Cardiac muscle cell (in vitro differentiated cells and primary cell): Measurements from ENCODE around the gene LPP. TPM values are rescaled to one million over a fixed set of nuclear protein-coding genes. Genes with fewer than 3 reads are reported as not detected.

Experiments
- DNase-seq, 2 donors: peaks; one replicate each; pipeline versions ENCODE4 v3.0.0 to v3.0.0-alpha.2; 2010 to 2017; ENCODE audit warnings: low read depth in 1 of 2, low spot score in 1 of 2
- H3K27ac ChIP-seq: fragments of 200-600 bp; sonication (generic); 2 replicates; pipeline ENCODE4 v1.5.1; 2016
- H3K27me3 ChIP-seq: fragments of 200-600 bp; sonication (generic); 2 replicates; pipeline ENCODE4 v1.6.0; 2016; ENCODE audit warnings: control low read depth
- H3K36me3 ChIP-seq: fragments of 200-600 bp; sonication (generic); 2 replicates; pipeline ENCODE4 v1.5.1; 2016; ENCODE audit warnings: control low read depth
- H3K4me1 ChIP-seq: fragments of 200-600 bp; sonication (generic); 2 replicates; pipeline ENCODE4 v1.8.1; 2017; ENCODE audit warnings: low read depth, mild to moderate bottlenecking, mixed run types
- H3K4me3 ChIP-seq: fragments of 200-600 bp; sonication (generic); 2 replicates; pipeline ENCODE4 v1.5.1; 2016; ENCODE audit warnings: mild to moderate bottlenecking
- H3K9me3 ChIP-seq: fragments of 200-600 bp; sonication (generic); 2 replicates; pipeline ENCODE4 v1.5.1; 2017; ENCODE audit warnings: low read depth, mild to moderate bottlenecking, control low read depth
- polyA plus RNA-seq: library from polyadenylated mRNA; unstranded; fragments of >200 nt; fragmentation: Nextera tagmentation; extraction: Ambion mirVana; gene quantifications from 2 replicates; pipeline ENCODE4 v1.2.1, GENCODE V29; 2016
- total RNA-seq: library from RNA; depleted of rRNA; stranded (reverse); fragments of >200 nt; gene quantifications from 2 replicates; pipeline ENCODE4 v1.2.3, GENCODE V29; 2016
- TF ChIP-seq, protein P1 (sequence below): IDR thresholded peaks from 2 replicates; pipeline ENCODE4 v1.5.1; 2012; ENCODE audit warnings: low read depth, mild to moderate bottlenecking, low read length

Gene LPP
- total and polyA plus RNA-seq, 2 experiments from 2014 or later, result 21.4 to 45.2 TPM

DNA sequence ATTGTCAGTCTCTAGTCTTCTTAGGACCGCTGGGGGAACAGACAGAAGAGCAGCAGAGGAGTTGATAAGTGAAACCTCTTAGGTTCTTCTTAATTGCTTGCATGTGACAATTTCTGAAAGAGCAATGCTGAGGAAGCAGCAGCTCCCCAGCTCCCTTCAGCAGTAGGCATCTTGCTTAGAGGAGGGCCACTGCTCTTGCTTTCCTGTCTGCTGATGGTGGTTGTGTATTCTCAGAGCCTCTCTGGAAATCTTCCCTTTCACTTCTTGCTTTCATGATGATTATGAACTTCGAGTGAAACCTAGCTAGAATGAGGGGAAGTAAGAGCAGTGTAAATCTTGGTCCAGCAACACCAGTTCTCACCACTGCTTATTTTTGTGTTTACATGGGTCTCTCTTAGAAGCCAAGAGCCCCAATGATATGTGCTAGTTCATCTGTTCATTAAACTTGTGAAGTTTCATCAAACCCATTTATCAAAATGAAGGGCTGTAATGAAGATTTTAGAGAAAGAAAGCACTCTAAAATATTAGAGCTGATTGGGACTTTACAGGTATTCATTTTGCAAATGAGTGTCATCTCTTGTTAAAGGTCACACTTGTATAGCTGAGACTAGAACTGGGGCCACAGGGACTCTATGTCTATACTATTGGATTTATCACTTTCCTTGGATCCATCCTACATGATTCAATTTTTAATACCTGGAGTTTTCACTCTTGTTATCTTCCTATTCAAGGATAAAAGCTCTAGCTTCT is 246.7 kb downstream of the LPP start:
- H3K27ac ChIP-seq, result no peak overlapping the region
- no peaks in the 10 kb centered on the region for H3K27me3 ChIP-seq
- H3K4me3 ChIP-seq, result no peak overlapping the region
- H3K9me3 ChIP-seq, result no peaks in the 10 kb centered on the region
- H3K36me3 ChIP-seq, result no peaks in the 10 kb centered on the region
- H3K4me1 ChIP-seq, result peaks cover 31% of the 10 kb centered on the region
- TF ChIP-seq, protein P1, sequence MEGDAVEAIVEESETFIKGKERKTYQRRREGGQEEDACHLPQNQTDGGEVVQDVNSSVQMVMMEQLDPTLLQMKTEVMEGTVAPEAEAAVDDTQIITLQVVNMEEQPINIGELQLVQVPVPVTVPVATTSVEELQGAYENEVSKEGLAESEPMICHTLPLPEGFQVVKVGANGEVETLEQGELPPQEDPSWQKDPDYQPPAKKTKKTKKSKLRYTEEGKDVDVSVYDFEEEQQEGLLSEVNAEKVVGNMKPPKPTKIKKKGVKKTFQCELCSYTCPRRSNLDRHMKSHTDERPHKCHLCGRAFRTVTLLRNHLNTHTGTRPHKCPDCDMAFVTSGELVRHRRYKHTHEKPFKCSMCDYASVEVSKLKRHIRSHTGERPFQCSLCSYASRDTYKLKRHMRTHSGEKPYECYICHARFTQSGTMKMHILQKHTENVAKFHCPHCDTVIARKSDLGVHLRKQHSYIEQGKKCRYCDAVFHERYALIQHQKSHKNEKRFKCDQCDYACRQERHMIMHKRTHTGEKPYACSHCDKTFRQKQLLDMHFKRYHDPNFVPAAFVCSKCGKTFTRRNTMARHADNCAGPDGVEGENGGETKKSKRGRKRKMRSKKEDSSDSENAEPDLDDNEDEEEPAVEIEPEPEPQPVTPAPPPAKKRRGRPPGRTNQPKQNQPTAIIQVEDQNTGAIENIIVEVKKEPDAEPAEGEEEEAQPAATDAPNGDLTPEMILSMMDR, result no peak
- DNase-seq, result no peak

DNA sequence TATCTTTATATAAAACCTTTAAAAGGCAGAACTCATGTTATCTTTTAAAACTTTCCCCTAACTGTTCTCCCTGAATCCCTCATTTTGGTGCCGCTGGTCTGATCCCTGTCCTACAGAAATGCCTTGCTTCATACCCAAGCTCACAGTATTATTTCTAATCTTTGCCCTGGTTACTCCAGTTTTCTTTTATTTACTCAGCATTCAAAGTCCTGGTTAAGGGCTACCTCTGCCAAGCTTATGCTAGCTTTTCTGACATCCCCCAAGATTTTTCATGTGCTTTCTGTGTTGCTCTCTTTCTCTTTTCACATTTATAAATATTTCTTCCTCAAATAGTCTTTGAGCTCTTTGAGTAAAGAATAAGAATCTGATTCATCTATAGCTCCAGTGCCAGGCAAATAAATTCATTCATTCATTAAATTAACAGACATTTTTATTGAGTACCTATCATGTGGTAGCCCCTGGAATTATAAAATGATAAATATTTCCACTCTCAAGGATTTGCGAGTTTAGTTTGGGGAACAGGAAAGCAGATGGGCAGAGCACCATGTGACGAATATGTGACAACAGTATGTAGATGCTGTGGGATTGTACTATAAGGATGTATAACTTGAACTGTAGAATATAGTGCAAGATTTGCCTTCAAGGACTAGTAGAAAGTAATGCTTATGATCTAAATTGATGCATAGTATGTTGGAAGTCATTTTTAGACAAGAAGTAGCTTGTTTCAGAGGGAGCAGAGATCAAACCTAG is 247.5 kb downstream of the LPP start:
- Histone ChIP-seq H3K4me1 (peaks cover 27% of the 10 kb centered on the region), H3K27me3 (no peaks in the 10 kb centered on the region), H3K9me3 (no peaks in the 10 kb centered on the region), H3K4me3 (no peak overlapping the region), H3K27ac (no peak overlapping the region), H3K36me3 (no peaks in the 10 kb centered on the region)
- no peak for DNase-seq
- TF ChIP-seq, protein P1, result no peak

DNA sequence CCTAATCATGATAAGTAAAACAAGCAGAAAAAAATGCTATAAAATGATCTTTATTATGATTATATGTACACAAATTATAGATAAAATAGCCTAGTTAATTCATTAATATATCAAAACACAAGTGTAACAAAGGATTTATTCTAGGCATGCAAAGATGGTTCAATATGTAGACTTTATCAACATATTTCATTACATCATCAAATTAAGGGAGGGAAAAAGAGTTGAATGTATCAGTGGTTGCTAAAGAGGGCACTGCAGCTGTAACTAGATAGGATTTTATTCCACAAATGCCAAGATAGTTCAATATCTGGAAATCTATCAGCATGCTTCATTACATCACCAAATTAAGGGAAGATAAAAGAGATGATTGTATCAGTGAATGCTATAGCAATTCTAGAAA is 248.3 kb downstream of the LPP start:
- Histone ChIP-seq H3K27ac (no peak overlapping the region), H3K27me3 (no peaks in the 10 kb centered on the region), H3K4me1 (peaks cover 19% of the 10 kb centered on the region), H3K4me3 (no peak overlapping the region), H3K36me3 (no peaks in the 10 kb centered on the region), H3K9me3 (no peaks in the 10 kb centered on the region)
- TF ChIP-seq, protein P1, result no peak
- no peak for DNase-seq

DNA sequence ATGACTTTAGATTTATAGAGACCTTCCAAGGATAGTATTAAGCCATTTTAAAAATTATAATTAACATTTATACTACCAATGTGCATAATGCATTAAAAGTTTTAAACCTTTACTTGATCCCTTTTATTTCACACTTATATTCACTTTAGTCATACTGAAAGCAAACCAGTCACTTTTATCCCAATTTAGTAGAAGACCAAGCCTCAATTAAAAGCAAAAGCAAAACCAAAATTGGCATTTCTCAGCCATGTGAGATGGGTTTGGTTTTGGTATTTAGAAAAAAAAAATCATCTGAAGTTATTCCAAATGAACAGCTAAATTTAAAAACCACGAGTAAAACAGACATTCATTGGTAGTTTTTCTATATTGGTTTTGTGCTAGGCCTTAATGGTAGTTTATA is 249.4 kb downstream of the LPP start:
- DNase-seq, result no peak
- no peak overlapping the region for H3K27ac ChIP-seq
- no peaks in the 10 kb centered on the region for H3K27me3 ChIP-seq
- TF ChIP-seq, protein P1, result no peak
- H3K4me1 ChIP-seq, result peaks cover 14% of the 10 kb centered on the region
- no peak overlapping the region for H3K4me3 ChIP-seq
- no peaks in the 10 kb centered on the region for H3K36me3 ChIP-seq
- no peaks in the 10 kb centered on the region for H3K9me3 ChIP-seq

DNA sequence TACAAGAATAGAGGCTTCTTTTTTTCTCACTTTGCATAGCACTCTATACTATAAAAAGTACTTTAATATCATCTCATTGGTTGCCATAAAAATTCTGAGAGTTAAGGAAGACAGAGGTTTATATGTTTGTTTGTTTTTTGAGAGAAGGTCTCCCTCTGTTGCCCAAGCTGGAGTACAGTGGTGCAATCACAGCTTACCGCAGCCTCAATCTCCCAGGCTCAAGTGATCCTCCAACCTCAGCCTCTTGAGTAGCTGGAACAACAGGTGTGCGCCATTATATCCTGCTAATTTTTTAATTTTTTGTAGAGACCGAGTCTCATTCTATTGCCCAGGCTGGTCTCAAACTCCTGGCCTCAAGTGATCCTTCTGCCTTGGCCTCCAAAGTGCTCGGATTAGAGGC is 250.2 kb downstream of the LPP start:
- H3K9me3 ChIP-seq, result no peaks in the 10 kb centered on the region
- no peaks in the 10 kb centered on the region for H3K36me3 ChIP-seq
- no peak for DNase-seq
- TF ChIP-seq, protein P1, result no peak
- no peaks in the 10 kb centered on the region for H3K27me3 ChIP-seq
- H3K27ac ChIP-seq, result no peak overlapping the region
- peaks cover 8% of the 10 kb centered on the region for H3K4me1 ChIP-seq
- no peak overlapping the region for H3K4me3 ChIP-seq
